Endometrial microvascular endothelial cells (primary cell): ENCODE results near the gene USP7. TPM values are rescaled to one million over a fixed set of nuclear protein-coding genes. Genes with fewer than 3 reads are reported as not detected.
"Not testable (repeated sequence)": the region's sequence is repeated elsewhere in the genome, so short reads cannot be mapped to it uniquely, and the experiment has no call there.

Experiments
- in situ Hi-C: cut with HindIII; loops from 2 replicates; pipeline ENCODE4 v1.10.0; 2017; ENCODE audit warnings: low sequenced_read_pairs, low pct_unique_long_range_greater_than_20kb; ENCODE audit errors: inconsistent ontology term
- total RNA-seq: library from RNA; depleted of rRNA; stranded (reverse); fragments of >200 nt; gene quantifications from one replicate; pipeline ENCODE4 v1.2.3, GENCODE V29; 2015; ENCODE audit errors: inconsistent ontology term

The USP7 gene
- total RNA-seq, 1 donor from 2014 or later = 55.8 TPM

- in situ Hi-C loops = not testable (repeated sequence)
Observed at GRCh38 chr16:8981901-8982300, 18.2 kb upstream of the USP7 start.

- in situ Hi-C loops = not testable (repeated sequence)
Observed at GRCh38 chr16:8976189-8976588, 12.5 kb upstream of the USP7 start.

GRCh38 chr16:8975039-8975438 is 11.3 kb upstream of the USP7 start:
- in situ Hi-C loops = no loop called here

GRCh38 chr16:8972843-8973586 is 9.3 kb upstream of the USP7 start:
- in situ Hi-C loops = no loop called here

GRCh38 chr16:8971416-8971815 is 7.7 kb upstream of the USP7 start:
- in situ Hi-C loops = no loop called here

- in situ Hi-C loops = not testable (repeated sequence)
Observed at GRCh38 chr16:8969202-8969897, 5.6 kb upstream of the USP7 start.

GRCh38 chr16:8968054-8968453 is 4.3 kb upstream of the USP7 start:
- in situ Hi-C loops = not testable (repeated sequence)

GRCh38 chr16:8967132-8967821 is 3.6 kb upstream of the USP7 start:
- in situ Hi-C loops = no loop called here

- in situ Hi-C loops = no loop called here
Observed at GRCh38 chr16:8966817-8967131, 3.1 kb upstream of the USP7 start.

- in situ Hi-C loops = no loop called here
Observed at GRCh38 chr16:8964462-8964861, 756 bp upstream of the USP7 start.

- in situ Hi-C loops = no loop called here
Observed at GRCh38 chr16:8963010-8963820, 491 bp downstream of the USP7 start.

GRCh38 chr16:8962393-8963009 is 1.2 kb downstream of the USP7 start:
- in situ Hi-C loops = no loop called here

- in situ Hi-C loops = no loop called here
Observed at GRCh38 chr16:8961811-8962390, 1.8 kb downstream of the USP7 start.

GRCh38 chr16:8960788-8961109 is 3.0 kb downstream of the USP7 start:
- in situ Hi-C loops = no loop called here

- in situ Hi-C loops = no loop called here
Observed at GRCh38 chr16:8959921-8960787, 3.6 kb downstream of the USP7 start.

- in situ Hi-C loops = no loop called here
Observed at GRCh38 chr16:8958344-8959167, 5.2 kb downstream of the USP7 start.

GRCh38 chr16:8957509-8958157 is 6.1 kb downstream of the USP7 start:
- in situ Hi-C loops = no loop called here
